HG02885 (cell line): Measurements from ENCODE around the gene RAI1.
A peak's percentile ranks its signal among the peaks of the same experiment; 100 is the strongest.

Source experiments
- ATAC-seq: cut with Tn5 transposase; IDR thresholded peaks from one replicate; pipeline ENCODE4 v1.9.1; 2021; ENCODE audit warnings: mild to moderate bottlenecking; ENCODE audit not compliant: unreplicated experiment, poor library complexity

RAI1 gene

GRCh38 chr17:17779015-17779611 lies 97.9 kb downstream of the RAI1 start:
- no peak for ATAC-seq

GRCh38 chr17:17780922-17781590 lies 99.8 kb downstream of the RAI1 start:
- ATAC-seq = no peak

GRCh38 chr17:17781591-17782496 lies 100.6 kb downstream of the RAI1 start:
- ATAC-seq = no peak

GRCh38 chr17:17782523-17783115 lies 101.4 kb downstream of the RAI1 start:
- peak; percentile 23 for ATAC-seq

DNA sequence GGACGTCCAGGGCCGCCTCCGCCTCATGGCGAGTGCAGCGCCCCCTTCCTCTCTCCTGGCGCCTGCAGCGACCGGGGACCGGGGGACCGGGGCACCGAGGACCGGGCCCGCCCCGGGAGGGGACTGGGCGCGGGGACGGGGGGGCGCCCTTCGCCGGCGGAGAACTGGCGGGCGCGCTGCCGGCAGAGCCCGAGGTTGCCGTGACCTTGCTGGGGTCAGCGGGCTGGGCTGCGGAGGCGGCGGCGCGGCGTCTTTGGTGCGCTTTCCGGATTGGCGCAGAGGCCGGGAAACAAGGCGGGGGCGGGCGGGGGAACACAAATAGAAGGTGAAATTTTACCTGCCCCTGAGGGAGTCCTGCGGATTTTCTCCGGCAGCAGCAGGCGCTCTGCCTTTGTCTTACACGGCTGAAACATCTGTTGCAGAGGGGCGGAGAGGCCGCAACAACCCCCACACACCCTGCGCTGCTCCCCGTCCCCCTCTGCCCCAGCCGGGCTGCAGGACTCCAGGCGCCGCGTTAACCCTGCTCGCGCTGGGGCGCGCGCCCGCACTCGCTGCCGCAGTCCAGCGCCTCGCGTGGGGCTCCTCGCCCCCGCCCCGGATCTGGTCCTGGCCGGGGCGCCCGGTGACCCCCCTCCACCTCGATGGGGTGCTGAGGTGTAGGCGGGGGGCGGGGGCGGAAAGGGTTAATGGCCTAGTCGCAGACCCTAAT lies 102.0 kb downstream of the RAI1 start:
- ATAC-seq = peak; percentile 57

GRCh38 chr17:17783825-17784656 lies 102.8 kb downstream of the RAI1 start:
- ATAC-seq = no peak

GRCh38 chr17:17784657-17785267 lies 103.5 kb downstream of the RAI1 start:
- ATAC-seq = no peak

DNA sequence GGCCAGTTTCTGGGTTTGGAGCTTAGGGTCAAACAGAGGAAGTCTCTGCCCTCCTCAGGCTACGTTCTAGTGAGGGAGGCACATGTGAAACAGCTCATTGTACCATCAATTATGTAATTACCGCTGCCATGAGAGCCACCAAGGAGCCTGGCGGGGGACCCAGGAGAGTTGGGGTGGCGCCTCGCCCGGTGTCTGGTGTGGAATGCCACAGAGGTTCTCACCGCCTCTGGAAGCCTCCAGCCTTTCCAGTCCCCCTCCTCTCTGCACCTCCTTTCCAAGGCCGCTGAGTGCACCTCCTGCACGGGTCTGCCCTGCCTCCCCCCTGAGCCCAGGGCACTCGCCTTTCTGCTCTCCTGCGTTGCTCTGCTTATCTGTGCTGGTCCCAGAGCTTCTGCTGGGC lies 104.1 kb downstream of the RAI1 start:
- no peak for ATAC-seq

- ATAC-seq = no peak
These were observed 105.7 kb downstream of the RAI1 start for GRCh38 chr17:17786998-17787397.

DNA sequence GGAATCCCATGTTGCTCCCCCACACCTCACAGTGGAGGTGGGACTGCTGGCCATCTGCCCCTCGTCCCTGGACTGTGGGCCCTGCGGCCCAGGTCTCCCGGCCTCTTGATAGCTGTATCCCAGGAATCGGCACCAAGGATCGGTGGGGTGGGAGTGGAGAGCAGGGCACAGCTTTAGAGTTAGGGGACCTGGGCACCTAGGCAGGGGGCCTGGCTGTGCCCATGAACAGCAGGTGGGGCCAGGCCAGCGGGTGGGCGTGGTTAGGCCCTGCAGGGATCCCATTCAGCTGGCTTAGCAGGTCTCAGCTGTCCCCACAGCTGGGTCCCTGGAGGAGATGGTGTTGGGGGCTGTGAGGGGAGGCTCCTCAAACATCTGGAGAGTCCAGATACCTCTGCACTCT lies 106.3 kb downstream of the RAI1 start:
- no peak for ATAC-seq

DNA sequence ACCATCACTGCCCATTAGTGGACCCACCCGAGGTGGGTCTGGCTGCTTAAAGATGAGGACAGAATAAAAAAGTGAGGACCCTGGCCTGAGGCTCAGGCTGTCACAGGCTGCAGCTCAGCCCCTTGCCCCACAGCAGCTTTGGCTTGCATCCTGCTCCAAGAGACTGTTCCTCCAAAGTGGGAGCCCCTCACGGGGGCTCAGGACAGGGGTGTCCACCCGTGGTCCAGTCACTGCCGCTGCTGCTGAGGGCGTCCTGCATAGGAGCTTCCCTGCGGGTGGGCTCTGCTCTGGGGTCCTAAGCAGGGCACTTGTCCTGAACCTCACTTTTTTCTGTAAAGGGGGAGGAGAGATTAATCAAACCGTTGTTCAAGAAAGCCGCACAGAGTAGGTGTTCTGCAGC lies 107.7 kb downstream of the RAI1 start:
- no peak for ATAC-seq

DNA sequence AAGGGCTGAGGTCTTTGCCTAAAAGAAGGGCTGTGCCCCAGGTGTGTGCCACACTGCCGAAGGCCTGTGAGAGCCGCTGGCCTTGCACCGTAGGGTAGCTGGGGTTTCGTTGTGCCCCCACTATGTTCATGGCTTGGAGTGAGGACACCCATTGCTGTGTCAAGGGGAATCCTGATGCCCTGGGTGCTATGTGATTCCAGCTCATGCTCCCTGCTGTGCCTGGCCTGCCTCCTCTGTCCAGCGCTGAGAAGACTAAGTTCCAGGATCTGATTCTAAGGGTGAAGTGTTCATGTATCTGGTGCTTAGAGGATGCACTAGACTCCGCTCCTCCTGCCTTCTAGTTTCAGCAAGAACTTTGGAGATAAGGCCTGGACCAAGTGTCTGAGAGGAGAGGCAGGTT lies 108.2 kb downstream of the RAI1 start:
- ATAC-seq = no peak

- ATAC-seq = no peak
These were observed 108.8 kb downstream of the RAI1 start for GRCh38 chr17:17789828-17790636.

- no peak for ATAC-seq
These were observed 109.6 kb downstream of the RAI1 start for GRCh38 chr17:17790637-17791464.

- no peak for ATAC-seq
These were observed 110.8 kb downstream of the RAI1 start for GRCh38 chr17:17792037-17792550.

GRCh38 chr17:17792551-17793377 lies 111.5 kb downstream of the RAI1 start:
- ATAC-seq = no peak
